DND-41 (cell line): ENCODE results near the gene ENHO.
A peak's percentile ranks its signal among the peaks of the same experiment; 100 is the strongest.
"Not testable (repeated sequence)": the region's sequence is repeated elsewhere in the genome, so short reads cannot be mapped to it uniquely, and the experiment has no call there.

Experiments used
- ATAC-seq: fragments of 200-7000 bp; cut with Tn5 transposase; 3 replicates; pipeline ENCODE4 v1.9.1; 2021; ENCODE audit warnings: low read depth; ENCODE audit not compliant: insufficient read depth
- DNase-seq: peaks from one replicate; pipeline ENCODE4 v3.0.0-alpha.2; 2020
- H2AFZ ChIP-seq: 2 replicates; pipeline ENCODE4 v1.6.0; 2012; ENCODE audit warnings: low read depth, low read length
- H3K27ac ChIP-seq: 2 replicates; pipeline ENCODE4 v1.5.1; 2012; ENCODE audit warnings: low read length, inconsistent platforms
- H3K27me3 ChIP-seq: fragments of 200-600 bp; sonication (generic); 2 replicates; pipeline ENCODE4 v1.6.0; 2012; ENCODE audit warnings: low read length, mild to moderate bottlenecking, inconsistent platforms; ENCODE audit not compliant: insufficient read depth, poor library complexity
- H3K36me3 ChIP-seq: 2 replicates; pipeline ENCODE4 v1.5.1; 2012; ENCODE audit warnings: low read length, inconsistent platforms; ENCODE audit not compliant: insufficient read depth
- H3K4me1 ChIP-seq: 2 replicates; pipeline ENCODE4 v1.5.1; 2012; ENCODE audit warnings: mild to moderate bottlenecking, low read length; ENCODE audit not compliant: insufficient read depth
- H3K4me2 ChIP-seq: 2 replicates; pipeline ENCODE4 v1.6.0; 2012; ENCODE audit warnings: mild to moderate bottlenecking, moderate library complexity, low read length, inconsistent platforms; ENCODE audit not compliant: insufficient read depth
- H3K4me3 ChIP-seq, 2 experiments: fragments of 200-600 bp in 1 of 2; shearing (Covaris generic) in 1 of 2; 2 replicates each; pipeline ENCODE4 v1.5.1; 2012 to 2016; ENCODE audit warnings: inconsistent platforms in 2 of 2, low read length in 2 of 2, mild to moderate bottlenecking in 2 of 2, low read depth in 1 of 2, moderate library complexity in 1 of 2
- H3K79me2 ChIP-seq: 2 replicates; pipeline ENCODE4 v1.6.0; 2012; ENCODE audit warnings: low read length, inconsistent platforms; ENCODE audit not compliant: insufficient read depth
- H3K9ac ChIP-seq: 2 replicates; pipeline ENCODE4 v1.6.0; 2012; ENCODE audit warnings: low read depth, mild to moderate bottlenecking, inconsistent platforms, low read length, moderate library complexity
- H3K9me3 ChIP-seq: 2 replicates; pipeline ENCODE4 v1.5.1; 2012; ENCODE audit warnings: low read length, moderate library complexity, mild to moderate bottlenecking, inconsistent platforms; ENCODE audit not compliant: insufficient read depth, severe bottlenecking
- H4K20me1 ChIP-seq: 2 replicates; pipeline ENCODE4 v1.6.0; 2012; ENCODE audit warnings: low read length; ENCODE audit not compliant: insufficient read depth
- CTCF ChIP-seq: IDR thresholded peaks from 2 replicates; pipeline ENCODE4 v1.5.1; 2012; ENCODE audit warnings: borderline replicate concordance, low read length, moderate library complexity, mild to moderate bottlenecking; ENCODE audit not compliant: poor library complexity, severe bottlenecking; ENCODE audit errors: extremely low read depth
- EZH2 ChIP-seq: IDR thresholded peaks from 3 replicates; pipeline ENCODE4 v1.6.1; 2012; ENCODE audit warnings: borderline replicate concordance, low read depth, mild to moderate bottlenecking, moderate library complexity, low read length, inconsistent platforms; ENCODE audit not compliant: severe bottlenecking

The ENHO gene

DNA sequence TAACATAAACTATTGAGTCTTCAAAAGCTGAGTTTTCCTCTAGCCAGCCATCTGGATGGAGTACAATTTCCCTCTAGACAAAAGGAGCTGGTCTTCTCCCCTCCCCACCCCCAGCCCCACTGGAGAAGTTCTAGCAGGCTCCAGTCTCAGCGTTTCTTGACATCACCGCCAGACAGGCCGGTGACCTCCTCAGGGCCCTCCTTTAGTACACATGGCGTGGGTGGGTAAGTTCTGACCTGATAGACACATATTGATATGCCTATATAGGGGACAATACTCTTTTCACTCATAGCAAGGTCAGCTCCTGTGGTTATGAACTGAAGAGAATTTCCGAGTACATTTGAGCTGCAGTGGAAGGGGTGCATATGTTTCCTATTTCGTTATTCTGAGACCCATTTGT, 37.0 kb downstream of the ENHO start:
- H2AFZ ChIP-seq = no peak overlapping the region
- DNase-seq (no peak), ATAC-seq (no peak)
- H3K4me3 ChIP-seq = no peak overlapping the region
- no peak overlapping the region for H3K4me2 ChIP-seq
- H3K79me2 ChIP-seq = no peaks in the 10 kb centered on the region
- no peaks in the 10 kb centered on the region for H3K4me1 ChIP-seq
- H3K27me3 ChIP-seq = peaks cover 6% of the 10 kb centered on the region
- H4K20me1 ChIP-seq = no peaks in the 10 kb centered on the region
- no peaks in the 10 kb centered on the region for H3K9me3 ChIP-seq
- H3K9ac ChIP-seq = no peak overlapping the region
- no peak overlapping the region for H3K27ac ChIP-seq
- TF ChIP-seq CTCF = no peak
- H3K36me3 ChIP-seq = no peaks in the 10 kb centered on the region

GRCh38 chr9:34484678-34485077, 38.1 kb downstream of the ENHO start:
- no peaks in the 10 kb centered on the region for H3K4me1 ChIP-seq
- ATAC-seq = no peak

DNA sequence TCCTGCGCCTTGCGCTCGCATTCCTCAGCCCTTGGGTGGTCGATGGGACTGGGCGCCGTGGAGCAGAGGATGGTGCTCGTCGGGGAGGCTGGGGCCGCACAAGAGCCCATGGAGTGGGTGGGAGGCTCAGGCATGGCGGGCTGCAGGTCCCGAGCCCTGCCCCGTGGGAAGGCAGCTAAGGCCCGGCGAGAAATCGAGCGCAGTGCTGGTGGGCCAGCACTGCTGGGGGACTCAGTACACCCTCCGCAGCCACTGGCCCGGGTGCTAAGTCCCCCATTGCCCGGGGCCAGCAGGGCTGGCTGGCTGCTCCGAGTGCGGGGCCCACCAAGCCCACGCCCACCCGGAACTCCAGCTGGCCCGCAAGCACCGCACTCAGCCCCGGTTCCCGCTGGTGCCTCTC, 40.0 kb downstream of the ENHO start:
- not testable (repeated sequence) for H3K79me2 ChIP-seq, H3K36me3 ChIP-seq, H3K4me2 ChIP-seq, H3K4me3 ChIP-seq, H4K20me1 ChIP-seq, H3K27ac ChIP-seq, DNase-seq, H2AFZ ChIP-seq, H3K9me3 ChIP-seq, H3K9ac ChIP-seq, H3K4me1 ChIP-seq, ATAC-seq
- peaks cover 14% of the 10 kb centered on the region for H3K27me3 ChIP-seq

More at GRCh38 chr9:34484678-34485077, 38.1 kb downstream of the ENHO start:
- Histone ChIP-seq H3K9ac (no peak overlapping the region), H3K4me2 (no peak overlapping the region), H4K20me1 (no peaks in the 10 kb centered on the region), H3K27me3 (peaks cover 6% of the 10 kb centered on the region), H3K79me2 (no peaks in the 10 kb centered on the region), H3K27ac (no peak overlapping the region), H3K9me3 (no peaks in the 10 kb centered on the region), H2AFZ (no peak overlapping the region), H3K4me3 (no peak overlapping the region), H3K36me3 (no peaks in the 10 kb centered on the region)
- no peak for TF ChIP-seq EZH2
- no peak for TF ChIP-seq CTCF
- no peak for DNase-seq

GRCh38 chr9:34481620-34482019, 41.2 kb downstream of the ENHO start:
- not testable (repeated sequence) for H3K9me3 ChIP-seq, H3K27ac ChIP-seq, H3K4me2 ChIP-seq, H3K4me3 ChIP-seq, H2AFZ ChIP-seq, H4K20me1 ChIP-seq, H3K9ac ChIP-seq, H3K4me1 ChIP-seq, ATAC-seq, H3K79me2 ChIP-seq, H3K36me3 ChIP-seq
- peaks cover 16% of the 10 kb centered on the region for H3K27me3 ChIP-seq
- DNase-seq = peak; percentile 9
